Retinal pigment epithelial cell (primary cell): ENCODE measurements around the gene MORC4.

Experiments
- DNase-seq: peaks from one replicate; pipeline ENCODE4 v3.0.0-alpha.2; 2010; ENCODE audit warnings: low read depth
- H3K4me3 ChIP-seq: 2 replicates; pipeline ENCODE4 v1.5.1; 2011; ENCODE audit warnings: mild to moderate bottlenecking, low read length, control low read depth, moderate library complexity
- TF ChIP-seq, protein P1 (sequence below): conservative IDR thresholded peaks from 2 replicates; pipeline ENCODE4 v1.5.1; 2011; ENCODE audit warnings: low read depth, low read length, control low read depth, inconsistent platforms

MORC4 gene

GRCh38 chrX:107000013-107000515 is at the start of gene MORC4:
MORC4 (minus strand) TSS chrX:107000212; CDS start chrX:106999969, 243 bp downstream.
- DNase-seq, result peak; percentile 41
- H3K4me3 ChIP-seq, result peak within 1 kb of the TSS; percentile 60

DNA sequence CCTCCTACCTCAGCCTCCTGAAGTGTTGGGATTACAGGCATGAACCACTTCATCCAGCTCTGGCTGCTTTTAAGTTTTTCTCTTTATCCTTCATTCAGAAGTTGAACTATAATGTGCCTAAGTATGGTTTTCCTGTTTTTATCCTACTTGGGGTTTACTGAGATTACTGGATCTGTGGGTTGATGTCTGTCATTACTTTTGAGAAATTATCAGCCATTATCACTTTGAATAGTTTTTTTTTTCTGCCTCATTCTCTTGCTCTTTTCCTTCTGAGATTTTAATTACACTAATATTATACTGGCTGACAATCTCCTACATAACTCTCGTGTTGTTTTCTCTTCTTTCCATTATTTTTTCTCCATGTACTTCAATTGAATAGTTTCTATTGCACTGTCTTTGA is 47.6 kb upstream of the MORC4 start:
- DNase-seq, result no peak
- TF ChIP-seq, protein P1, sequence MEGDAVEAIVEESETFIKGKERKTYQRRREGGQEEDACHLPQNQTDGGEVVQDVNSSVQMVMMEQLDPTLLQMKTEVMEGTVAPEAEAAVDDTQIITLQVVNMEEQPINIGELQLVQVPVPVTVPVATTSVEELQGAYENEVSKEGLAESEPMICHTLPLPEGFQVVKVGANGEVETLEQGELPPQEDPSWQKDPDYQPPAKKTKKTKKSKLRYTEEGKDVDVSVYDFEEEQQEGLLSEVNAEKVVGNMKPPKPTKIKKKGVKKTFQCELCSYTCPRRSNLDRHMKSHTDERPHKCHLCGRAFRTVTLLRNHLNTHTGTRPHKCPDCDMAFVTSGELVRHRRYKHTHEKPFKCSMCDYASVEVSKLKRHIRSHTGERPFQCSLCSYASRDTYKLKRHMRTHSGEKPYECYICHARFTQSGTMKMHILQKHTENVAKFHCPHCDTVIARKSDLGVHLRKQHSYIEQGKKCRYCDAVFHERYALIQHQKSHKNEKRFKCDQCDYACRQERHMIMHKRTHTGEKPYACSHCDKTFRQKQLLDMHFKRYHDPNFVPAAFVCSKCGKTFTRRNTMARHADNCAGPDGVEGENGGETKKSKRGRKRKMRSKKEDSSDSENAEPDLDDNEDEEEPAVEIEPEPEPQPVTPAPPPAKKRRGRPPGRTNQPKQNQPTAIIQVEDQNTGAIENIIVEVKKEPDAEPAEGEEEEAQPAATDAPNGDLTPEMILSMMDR, result no peak
- no peak overlapping the region for H3K4me3 ChIP-seq

More at GRCh38 chrX:107000013-107000515, at the start of gene MORC4:
- TF ChIP-seq, protein P1, result no peak

GRCh38 chrX:107029752-107030151 is 29.7 kb upstream of the MORC4 start:
- no peak overlapping the region for H3K4me3 ChIP-seq
- TF ChIP-seq, protein P1, result no peak
- no peak for DNase-seq

- DNase-seq, result no peak
- no peak overlapping the region for H3K4me3 ChIP-seq
- TF ChIP-seq, protein P1, result peak; percentile 70
These were observed 25.5 kb upstream of the MORC4 start for GRCh38 chrX:107025545-107025944.

- no peak for DNase-seq
These were observed 14.9 kb upstream of the MORC4 start for GRCh38 chrX:107014936-107015335.

DNA sequence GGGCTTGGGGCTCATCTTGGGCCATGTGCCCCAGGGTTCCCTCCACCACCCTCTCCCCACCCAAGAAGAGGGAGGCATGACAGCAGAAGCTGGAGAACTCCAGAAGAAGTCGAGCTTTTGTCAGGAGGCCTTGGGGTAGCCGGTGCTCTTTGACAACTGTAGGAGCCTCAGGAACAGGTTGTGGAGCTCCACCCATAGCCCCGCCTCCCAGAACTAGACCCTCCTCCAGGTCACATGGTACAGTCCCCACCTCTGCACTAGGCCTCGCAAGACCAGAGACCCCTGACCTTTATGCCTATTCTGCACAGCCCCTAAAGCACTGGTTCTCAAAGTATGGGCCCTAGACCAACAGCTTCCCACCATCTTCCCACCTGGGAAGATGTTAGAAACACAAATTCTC is 8.0 kb upstream of the MORC4 start:
- TF ChIP-seq, protein P1, result no peak
- H3K4me3 ChIP-seq, result no peak overlapping the region
- no peak for DNase-seq

More at GRCh38 chrX:107014936-107015335, 14.9 kb upstream of the MORC4 start:
- TF ChIP-seq, protein P1, result no peak
- no peak overlapping the region for H3K4me3 ChIP-seq

DNA sequence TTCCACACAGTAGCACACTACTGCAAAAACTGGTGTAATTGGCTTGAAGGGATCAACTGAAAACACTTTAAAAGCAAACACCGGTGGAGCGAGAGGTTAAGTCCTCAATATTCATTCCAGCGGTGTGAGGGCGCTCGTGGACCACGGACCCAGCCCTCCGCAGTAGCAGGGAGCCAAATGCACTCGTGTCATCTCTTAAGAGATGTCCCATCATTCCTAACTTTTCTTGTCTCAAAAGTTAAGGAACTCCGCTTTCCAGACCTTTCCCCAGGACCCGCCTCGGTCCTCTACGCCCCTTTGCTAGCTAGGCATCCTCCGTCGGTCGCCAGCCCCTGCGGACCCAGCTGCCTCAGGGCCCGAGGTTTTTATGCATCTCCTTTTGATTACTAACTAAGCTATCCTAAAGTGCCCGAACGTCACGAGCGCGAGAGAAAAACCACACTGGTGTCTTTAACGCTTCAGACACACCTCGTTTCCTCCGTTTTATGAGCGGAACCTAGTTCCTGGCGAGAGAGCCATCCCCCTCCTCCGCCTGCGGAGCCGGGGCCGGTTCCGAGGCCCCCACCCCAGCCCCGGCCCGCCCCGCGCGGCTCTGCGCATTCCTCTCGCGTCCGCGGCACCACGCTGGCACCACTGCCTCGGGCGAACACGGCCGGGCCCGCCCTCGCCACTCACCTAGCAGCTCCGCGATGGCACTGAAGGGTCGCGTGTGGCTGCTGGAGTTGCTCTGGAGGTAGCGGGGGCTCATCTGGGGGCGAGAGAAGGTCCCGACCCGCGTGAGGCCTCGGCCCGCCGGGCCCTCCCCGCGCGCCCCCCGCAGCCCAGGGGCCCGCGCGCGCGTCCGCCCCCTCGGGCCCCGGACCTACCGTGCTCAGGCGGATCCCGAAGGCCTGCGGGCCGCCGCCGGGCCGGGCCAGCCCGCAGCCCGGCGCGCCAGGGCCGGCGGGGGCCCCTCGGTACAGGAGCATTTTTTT is 723 bp downstream of the MORC4 start:
- H3K4me3 ChIP-seq, result peak overlapping the region; percentile 60
- DNase-seq, result peak; percentile 12

More for the DNA sequence above, 723 bp downstream of the MORC4 start:
- TF ChIP-seq, protein P1, result peak; percentile 48
